Left lobe of liver (tissue), 2 donors: ENCODE data around the gene ACSBG1. TPM values are rescaled to one million over a fixed set of nuclear protein-coding genes. Genes with fewer than 3 reads are reported as not detected.
A peak's percentile ranks its signal among the peaks of the same experiment; 100 is the strongest.

ENCODE experiments used
- ATAC-seq: fragments of 200-7000 bp; cut with Tn5 transposase; one replicate; pipeline ENCODE4 v1.9.1; 2020; ENCODE audit warnings: mild to moderate bottlenecking, moderate library complexity
- DNase-seq: peaks from one replicate; pipeline ENCODE4 v3.0.0-alpha.2; 2020; ENCODE audit warnings: low spot score
- total RNA-seq: library from RNA; stranded (reverse); gene quantifications from one replicate; pipeline ENCODE4 v1.2.1, GENCODE V29; 2021
- donor health status: DM: no; HTN: no; CAD: no; lungs with moderate emphysema.
- donor health status: DM: no; HTN: yes; CAD: no.

The ACSBG1 gene
- total RNA-seq, 1 donor from 2014 or later: not detected

DNA sequence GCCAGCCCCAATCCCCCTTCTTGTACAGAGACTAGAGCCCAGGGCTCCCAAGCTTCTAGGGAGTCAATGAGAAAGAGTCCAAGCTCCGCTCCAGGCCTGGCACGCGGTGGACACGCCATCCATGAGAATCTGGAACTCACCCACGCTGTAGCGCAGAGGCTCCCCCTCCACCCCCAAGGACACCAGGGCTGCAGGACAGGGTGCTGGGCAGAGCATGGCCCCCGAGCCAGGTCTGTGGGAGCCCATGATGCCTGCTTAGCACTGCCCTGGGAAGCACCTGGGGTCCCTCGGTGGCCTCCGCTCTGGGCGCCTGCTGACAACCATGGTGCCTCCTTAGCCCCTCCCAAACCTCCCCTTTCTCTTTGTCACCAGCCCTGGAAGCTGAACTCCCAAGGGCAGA lies 28.5 kb downstream of the ACSBG1 start:
- DNase-seq: peak; percentile 36
- no peak for ATAC-seq

GRCh38 chr15:78205337-78205736 lies 29.0 kb downstream of the ACSBG1 start:
- no peak for DNase-seq

DNA sequence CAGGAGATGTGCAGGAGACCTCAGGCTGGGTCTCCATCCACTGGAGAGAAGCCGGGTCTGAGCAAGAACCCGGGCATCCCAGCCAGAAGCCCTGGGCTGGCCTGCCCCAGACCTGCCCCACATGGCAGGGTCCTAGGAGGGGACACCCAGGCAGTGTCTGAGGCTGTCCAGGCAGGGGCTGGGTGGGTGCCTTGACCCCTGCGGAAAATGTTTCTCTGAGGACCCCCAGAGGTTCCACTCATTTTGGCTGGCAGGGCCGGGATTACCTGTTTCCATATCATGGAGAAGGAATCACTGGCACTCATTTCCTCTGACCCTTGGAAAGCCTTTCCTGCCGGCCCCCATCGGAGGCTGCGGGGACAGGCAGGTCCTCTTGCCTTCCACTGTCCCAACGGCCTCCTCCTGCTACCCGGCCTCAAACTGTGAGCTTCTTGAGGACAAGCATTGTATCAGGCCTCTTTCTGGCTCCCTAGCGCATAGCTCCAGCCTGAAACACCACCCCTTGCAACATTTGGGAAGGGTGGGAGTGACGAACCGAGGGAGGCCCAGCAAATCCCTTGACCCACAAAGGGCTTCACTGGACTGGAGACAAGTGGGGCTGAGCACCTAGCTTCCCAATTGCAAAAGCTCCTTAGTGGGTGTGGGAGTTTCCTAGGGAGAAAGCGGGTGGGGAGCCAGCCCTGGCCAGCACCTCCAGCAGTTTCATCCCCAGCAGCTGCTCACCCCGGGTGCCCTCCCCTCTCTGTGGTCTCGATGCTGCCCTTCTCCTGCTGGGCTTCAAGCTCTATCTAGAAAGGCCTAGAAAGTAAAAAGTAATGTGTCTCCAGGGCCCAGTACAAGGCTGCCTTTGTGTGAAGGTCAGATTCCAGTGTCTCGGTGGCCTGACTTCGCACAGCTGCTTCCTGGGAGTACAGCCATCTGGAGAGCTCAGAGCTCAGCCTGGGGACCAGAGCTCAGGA lies 29.7 kb downstream of the ACSBG1 start:
- DNase-seq: no peak
- no peak for ATAC-seq

More at GRCh38 chr15:78205337-78205736, 29.0 kb downstream of the ACSBG1 start:
- no peak for ATAC-seq

DNA sequence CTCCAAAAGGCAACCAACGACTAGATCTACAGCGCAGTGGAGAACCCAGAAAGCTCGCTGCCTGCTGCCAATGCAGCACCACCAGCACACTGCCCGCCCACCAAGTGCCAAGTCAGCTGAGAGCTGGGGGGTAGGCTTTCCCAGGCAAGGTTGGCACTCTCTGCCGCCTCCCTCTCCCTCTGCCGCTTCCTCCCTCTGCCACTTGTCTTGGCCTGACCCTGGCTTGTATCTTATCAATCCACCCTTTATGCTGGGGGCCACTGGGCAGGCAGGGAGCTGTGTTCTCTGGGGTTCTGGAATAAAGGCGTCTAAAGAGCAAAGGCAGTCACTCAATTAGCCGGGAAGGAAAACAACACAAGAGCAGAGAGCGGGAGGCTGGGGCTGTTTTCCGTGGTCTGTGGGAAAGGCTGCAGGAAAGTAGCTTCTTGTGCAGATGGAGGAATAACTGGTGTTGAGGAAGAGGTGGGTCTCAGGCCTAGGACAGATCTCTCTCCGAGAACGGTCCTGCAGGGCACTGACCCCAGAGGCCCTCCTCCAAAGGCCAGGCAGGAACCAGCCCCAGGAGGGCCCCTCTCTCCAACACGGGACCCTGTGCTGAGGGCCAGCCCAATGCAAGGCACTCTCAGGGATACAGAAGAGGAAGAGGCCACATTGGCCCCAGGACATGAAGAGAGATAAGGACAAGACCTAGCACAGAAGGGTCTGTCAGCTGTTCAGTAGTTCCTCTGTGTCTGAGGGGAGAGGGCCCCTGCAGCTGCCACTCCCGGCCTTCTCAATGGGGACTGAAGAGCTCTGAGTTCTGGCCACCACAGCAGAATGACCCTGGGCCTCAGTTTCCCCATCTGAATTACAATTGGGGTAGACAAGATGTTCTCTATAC lies 30.8 kb downstream of the ACSBG1 start:
- ATAC-seq (no peak), DNase-seq (no peak)

DNA sequence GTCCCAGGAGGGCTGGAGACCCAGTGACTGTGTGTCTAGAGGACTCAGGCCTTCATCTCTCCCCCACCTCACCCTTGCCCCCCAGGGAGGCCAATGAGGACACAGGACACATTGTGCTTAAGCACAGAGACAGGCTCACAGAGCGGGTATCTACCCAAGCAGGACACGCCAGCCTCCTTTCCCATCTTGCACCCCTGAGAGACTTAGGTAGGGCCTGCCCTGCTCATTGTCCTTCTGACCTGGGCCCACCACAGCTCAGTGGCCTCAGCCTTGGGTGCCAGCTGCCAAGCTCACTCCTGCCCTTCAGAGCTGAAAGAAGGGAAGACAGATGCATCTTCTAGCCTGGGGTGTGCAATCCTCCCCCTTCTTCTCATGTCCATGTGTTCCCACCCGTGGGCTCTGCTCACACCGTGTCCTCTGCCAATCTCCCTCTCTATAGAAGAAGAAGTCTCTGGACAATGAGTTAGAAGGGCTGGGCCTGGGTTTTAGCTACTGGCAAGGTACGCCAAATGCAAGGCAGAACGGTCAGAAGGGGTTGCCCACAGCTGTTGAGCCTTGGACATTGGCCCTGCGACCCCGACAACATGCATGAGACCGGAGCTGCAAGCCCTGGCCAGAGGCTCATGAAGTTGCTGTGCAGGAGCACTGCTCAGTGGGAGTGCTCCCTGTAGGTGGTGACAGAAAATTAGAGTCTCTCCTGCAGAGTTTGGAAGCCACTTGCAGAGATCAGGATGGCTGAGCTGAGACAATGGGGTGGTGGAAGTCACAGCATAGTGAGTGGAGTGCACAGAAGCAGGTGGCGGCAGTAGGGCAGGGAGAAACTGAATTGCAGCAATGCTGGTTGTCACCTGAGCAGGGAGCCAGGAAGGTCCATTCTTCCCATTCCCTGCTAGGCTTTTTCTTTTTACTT lies 32.8 kb downstream of the ACSBG1 start:
- ATAC-seq (no peak), DNase-seq (no peak)

DNA sequence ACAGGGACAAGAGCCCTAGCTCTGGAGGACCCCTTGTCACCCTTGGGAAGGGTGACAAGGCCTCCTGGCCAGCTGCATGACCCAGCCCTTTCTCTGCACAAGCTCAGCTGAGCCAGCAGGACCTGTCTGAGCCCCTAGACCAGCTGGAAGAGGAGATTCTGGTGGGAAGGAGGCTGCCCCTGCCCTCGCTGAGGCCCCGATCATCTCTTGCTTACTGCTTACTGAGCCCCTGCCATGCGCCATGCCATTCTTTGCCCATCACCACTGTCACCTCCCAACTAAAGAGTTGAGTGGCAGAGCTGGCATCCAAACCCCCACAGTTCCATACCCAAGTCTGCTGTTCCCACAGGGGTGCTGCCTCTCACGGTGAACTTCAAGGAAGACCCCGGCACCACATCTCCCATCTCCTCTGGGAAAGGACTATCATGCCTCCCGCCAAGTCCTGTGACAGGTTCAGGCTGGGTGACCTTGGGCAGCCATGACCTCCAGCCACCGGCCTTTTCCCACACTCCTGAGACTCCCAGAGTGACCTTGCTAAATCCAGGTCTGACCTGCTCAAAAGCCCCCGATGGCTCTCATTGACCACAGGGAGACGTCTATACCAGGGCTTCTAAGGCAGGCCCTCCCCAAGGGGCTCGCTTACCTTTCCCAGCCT lies 34.0 kb downstream of the ACSBG1 start:
- no peak for DNase-seq
- ATAC-seq: no peak

DNA sequence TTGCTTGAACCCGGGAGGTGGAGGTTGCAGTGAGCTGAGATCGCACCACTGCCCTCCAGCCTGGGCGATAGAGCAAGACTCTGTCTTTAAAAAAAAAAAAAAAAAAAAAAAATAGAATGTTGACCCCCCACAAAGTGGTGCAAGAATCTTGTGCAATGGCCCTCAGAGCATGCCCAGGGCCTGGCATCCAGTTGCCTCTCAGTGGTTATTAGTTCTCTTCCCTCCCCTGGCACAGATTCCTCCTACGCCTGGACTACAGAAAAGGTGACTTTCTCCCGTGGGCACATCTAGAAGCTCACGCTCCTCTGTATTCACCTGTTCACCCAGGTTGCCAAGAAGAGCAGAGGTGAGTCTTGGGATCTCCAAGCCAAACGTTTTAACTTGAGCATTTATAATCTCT lies 36.7 kb downstream of the ACSBG1 start:
- DNase-seq (peak; percentile 70), ATAC-seq (peak; percentile 81)

DNA sequence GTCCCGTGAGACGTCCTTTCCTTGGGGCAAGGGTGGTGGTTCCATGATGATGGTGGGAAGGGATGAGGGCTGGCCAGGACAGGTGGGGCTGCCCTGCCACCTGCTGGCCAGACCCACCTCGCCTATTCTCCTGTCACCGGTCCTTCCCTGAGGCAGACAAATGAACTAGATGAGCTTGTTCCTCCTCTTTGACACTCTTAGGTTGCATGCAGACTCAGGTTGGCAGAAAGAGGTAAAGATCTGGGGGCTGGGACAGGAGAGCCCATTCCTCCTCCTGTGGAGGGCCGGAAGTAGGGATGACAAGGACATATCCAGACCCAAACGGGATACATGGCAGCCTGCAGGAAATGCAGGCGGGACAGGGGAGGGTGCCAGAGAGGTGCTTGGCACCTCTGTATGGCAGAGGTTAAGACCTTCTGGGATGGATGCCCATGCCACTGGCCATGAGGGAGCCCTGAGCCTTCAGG lies 38.6 kb downstream of the ACSBG1 start:
- DNase-seq: peak; percentile 56
- ATAC-seq: peak; percentile 91

DNA sequence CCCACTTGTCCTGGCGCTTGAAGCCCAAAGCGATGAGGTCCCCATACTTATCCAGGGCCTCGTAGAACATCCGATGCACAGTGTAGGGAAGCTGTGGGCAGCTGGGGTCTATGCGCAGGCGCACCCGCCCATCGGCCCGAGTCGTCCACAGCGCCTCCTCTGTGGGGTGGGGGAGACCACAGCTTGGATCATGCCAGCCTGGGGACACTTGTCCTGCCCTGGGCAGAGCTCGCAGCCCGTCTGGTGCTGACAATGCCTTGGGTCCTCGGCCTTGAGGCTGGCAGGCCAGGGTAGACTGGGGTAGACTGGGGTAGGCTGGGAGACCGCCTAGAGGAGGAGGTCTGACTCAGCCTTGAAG lies 39.8 kb downstream of the ACSBG1 start:
- DNase-seq (no peak), ATAC-seq (no peak)

- peak; percentile 42 for DNase-seq
- ATAC-seq: no peak
Measured at GRCh38 chr15:78193731-78194567, 40.4 kb downstream of the ACSBG1 start.

DNA sequence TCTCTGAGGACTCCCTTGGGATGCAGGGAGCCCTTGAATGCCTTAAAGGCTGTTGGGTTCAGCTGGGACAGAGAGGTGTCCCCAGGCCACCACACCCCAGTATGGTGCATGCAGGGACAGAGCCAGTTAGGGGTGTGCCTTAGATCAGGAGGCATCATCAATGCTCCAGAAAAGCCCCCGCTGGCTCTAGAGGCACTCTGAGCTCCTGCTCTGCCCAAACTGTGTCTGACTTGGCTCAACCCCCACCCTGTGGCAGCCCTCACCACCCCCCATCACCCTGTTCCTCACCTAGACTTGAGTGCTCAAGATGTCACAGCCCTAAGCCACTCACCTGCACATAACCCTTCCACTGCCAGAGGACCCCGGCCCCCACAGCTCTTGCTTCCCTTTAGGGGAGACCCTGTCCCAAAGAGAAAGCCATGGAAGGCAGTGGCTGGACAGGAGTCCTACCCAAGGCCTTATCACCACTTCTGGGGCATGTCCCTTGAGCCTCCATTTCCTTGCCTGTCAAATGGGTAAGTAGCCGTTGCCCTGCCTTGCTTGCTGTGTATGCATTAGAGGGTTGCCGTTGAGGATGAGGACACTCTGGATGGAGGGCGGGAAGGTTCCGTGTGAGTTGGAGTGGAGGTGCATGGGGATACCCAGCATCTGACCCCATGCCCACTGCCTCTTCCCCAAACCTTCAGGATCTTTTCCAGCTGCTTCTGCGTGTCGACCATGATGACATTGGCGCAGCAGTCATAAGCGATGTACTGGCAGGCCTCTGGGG lies 41.4 kb downstream of the ACSBG1 start:
- DNase-seq: peak; percentile 38
- no peak for ATAC-seq

DNA sequence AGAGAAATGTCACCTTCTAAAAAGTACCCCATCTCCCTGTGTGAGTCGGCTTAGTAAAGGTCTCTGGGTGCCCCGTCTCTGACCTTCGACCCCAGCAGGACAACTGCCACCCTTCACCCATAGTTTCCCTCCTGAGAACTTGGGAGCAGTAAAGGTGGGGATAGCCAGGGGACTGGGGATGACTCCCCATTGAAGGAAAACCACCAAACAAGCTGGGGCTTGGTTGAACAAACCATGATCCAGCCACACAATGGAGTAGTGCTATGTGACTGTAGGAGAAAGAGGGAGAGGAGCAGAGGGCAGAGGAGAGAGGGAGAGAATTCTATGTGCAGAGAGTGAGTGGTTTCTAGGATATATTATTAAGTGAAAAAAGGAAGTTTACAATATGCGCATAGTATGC lies 51.5 kb downstream of the ACSBG1 start:
- peak; percentile 8 for DNase-seq
- no peak for ATAC-seq

- ATAC-seq (no peak), DNase-seq (no peak)
Measured at GRCh38 chr15:78182336-78182700, 52.0 kb downstream of the ACSBG1 start.

GRCh38 chr15:78179906-78180305 lies 54.5 kb downstream of the ACSBG1 start:
- ATAC-seq: no peak

GRCh38 chr15:78179286-78179840 lies 55.0 kb downstream of the ACSBG1 start:
- DNase-seq (no peak), ATAC-seq (no peak)

More at GRCh38 chr15:78179906-78180305, 54.5 kb downstream of the ACSBG1 start:
- no peak for DNase-seq

DNA sequence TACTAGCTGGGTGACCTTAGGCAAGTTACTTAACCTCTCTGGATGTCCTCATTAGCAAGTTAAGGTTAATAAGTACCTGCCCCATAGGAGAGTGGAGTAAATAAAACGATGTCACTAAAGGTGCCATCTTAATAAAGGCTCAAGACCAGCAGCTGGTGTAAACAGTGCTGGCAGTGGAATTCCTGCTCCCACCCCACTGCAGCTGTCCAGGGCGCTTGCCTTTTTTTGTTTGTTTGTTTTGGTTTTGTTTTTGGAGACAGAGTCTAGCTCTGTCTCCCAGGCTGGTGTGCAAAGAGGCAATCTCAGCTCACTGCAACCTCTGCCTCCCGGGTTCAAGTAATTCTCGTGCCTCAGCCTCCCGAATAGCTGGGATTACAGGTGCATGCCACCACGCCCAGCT lies 56.3 kb downstream of the ACSBG1 start:
- ATAC-seq: no peak
- DNase-seq: no peak

- DNase-seq (no peak), ATAC-seq (peak; percentile 80)
Measured at GRCh38 chr15:78177447-78177873, 56.9 kb downstream of the ACSBG1 start.

DNA sequence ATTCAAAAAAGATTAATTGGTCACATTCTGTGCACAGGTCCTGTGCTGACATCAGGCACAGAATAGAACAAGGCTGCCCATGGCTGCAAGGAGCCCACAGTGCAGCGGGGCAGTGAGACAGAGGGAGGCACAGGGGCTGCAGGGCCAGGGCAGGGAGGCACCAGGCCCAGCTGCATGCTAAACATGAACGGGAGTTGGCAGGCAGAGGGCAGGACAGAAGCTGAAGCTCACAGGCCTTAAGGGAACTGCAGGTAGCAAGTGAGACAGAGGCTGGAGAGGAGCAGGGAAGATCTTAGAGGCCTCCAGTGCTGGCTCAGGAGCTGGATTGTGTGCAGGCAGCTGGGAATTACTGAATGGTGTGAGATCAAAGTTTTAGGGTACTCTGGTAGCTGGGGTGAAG lies 59.0 kb downstream of the ACSBG1 start:
- DNase-seq: no peak
- peak; percentile 21 for ATAC-seq
